DND-41 (cell line): Measurements from ENCODE around the gene COL19A1.

Experiments
- ATAC-seq: fragments of 200-7000 bp; cut with Tn5 transposase; 3 replicates; pipeline ENCODE4 v1.9.1; 2021; ENCODE audit warnings: low read depth; ENCODE audit not compliant: insufficient read depth
- DNase-seq: peaks from one replicate; pipeline ENCODE4 v3.0.0-alpha.2; 2020
- H2AFZ ChIP-seq: 2 replicates; pipeline ENCODE4 v1.6.0; 2012; ENCODE audit warnings: low read depth, low read length
- H3K27ac ChIP-seq: 2 replicates; pipeline ENCODE4 v1.5.1; 2012; ENCODE audit warnings: low read length, inconsistent platforms
- H3K27me3 ChIP-seq: fragments of 200-600 bp; sonication (generic); 2 replicates; pipeline ENCODE4 v1.6.0; 2012; ENCODE audit warnings: low read length, mild to moderate bottlenecking, inconsistent platforms; ENCODE audit not compliant: insufficient read depth, poor library complexity
- H3K36me3 ChIP-seq: 2 replicates; pipeline ENCODE4 v1.5.1; 2012; ENCODE audit warnings: low read length, inconsistent platforms; ENCODE audit not compliant: insufficient read depth
- H3K4me1 ChIP-seq: 2 replicates; pipeline ENCODE4 v1.5.1; 2012; ENCODE audit warnings: mild to moderate bottlenecking, low read length; ENCODE audit not compliant: insufficient read depth
- H3K4me2 ChIP-seq: 2 replicates; pipeline ENCODE4 v1.6.0; 2012; ENCODE audit warnings: mild to moderate bottlenecking, moderate library complexity, low read length, inconsistent platforms; ENCODE audit not compliant: insufficient read depth
- H3K4me3 ChIP-seq, 2 experiments: fragments of 200-600 bp in 1 of 2; shearing (Covaris generic) in 1 of 2; 2 replicates each; pipeline ENCODE4 v1.5.1; 2012 to 2016; ENCODE audit warnings: inconsistent platforms in 2 of 2, low read length in 2 of 2, mild to moderate bottlenecking in 2 of 2, low read depth in 1 of 2, moderate library complexity in 1 of 2
- H3K79me2 ChIP-seq: 2 replicates; pipeline ENCODE4 v1.6.0; 2012; ENCODE audit warnings: low read length, inconsistent platforms; ENCODE audit not compliant: insufficient read depth
- H3K9ac ChIP-seq: 2 replicates; pipeline ENCODE4 v1.6.0; 2012; ENCODE audit warnings: low read depth, mild to moderate bottlenecking, inconsistent platforms, low read length, moderate library complexity
- H3K9me3 ChIP-seq: 2 replicates; pipeline ENCODE4 v1.5.1; 2012; ENCODE audit warnings: low read length, moderate library complexity, mild to moderate bottlenecking, inconsistent platforms; ENCODE audit not compliant: insufficient read depth, severe bottlenecking
- H4K20me1 ChIP-seq: 2 replicates; pipeline ENCODE4 v1.6.0; 2012; ENCODE audit warnings: low read length; ENCODE audit not compliant: insufficient read depth
- CTCF ChIP-seq: IDR thresholded peaks from 2 replicates; pipeline ENCODE4 v1.5.1; 2012; ENCODE audit warnings: borderline replicate concordance, low read length, moderate library complexity, mild to moderate bottlenecking; ENCODE audit not compliant: poor library complexity, severe bottlenecking; ENCODE audit errors: extremely low read depth
- EZH2 ChIP-seq: IDR thresholded peaks from 3 replicates; pipeline ENCODE4 v1.6.1; 2012; ENCODE audit warnings: borderline replicate concordance, low read depth, mild to moderate bottlenecking, moderate library complexity, low read length, inconsistent platforms; ENCODE audit not compliant: severe bottlenecking

Gene COL19A1

DNA sequence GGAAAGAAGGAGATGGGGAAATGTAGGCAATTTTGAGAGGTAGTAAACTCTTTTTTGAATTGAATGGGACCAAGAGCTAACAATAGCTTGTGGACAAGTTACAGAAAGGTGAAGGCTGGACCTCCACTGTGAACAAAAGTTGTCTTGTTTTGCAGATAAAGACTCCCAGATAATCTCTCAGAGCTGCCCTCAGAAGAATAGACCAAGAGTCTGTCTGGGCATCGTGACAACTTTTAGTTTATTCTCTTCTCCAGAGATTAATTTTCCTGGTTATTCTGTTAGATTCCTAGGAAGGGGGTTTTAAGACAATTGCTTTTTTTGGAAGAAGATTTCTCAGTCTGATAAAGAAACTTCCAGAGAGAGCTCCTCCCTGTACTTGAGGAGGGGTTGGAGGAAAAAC, 161.9 kb downstream of the COL19A1 start:
- no peak overlapping the region for H3K27ac ChIP-seq
- H3K27me3 ChIP-seq: no peaks in the 10 kb centered on the region
- TF ChIP-seq EZH2: no peak
- no peak for TF ChIP-seq CTCF
- no peak overlapping the region for H3K4me2 ChIP-seq
- H2AFZ ChIP-seq: no peak overlapping the region
- no peaks in the 10 kb centered on the region for H3K9me3 ChIP-seq
- no peaks in the 10 kb centered on the region for H3K36me3 ChIP-seq
- no peaks in the 10 kb centered on the region for H3K79me2 ChIP-seq
- DNase-seq (no peak), ATAC-seq (no peak)
- no peaks in the 10 kb centered on the region for H3K4me1 ChIP-seq
- H3K4me3 ChIP-seq: no peak overlapping the region
- H3K9ac ChIP-seq: no peak overlapping the region
- no peaks in the 10 kb centered on the region for H4K20me1 ChIP-seq

GRCh38 chr6:70028926-70029325, 162.6 kb downstream of the COL19A1 start:
- Histone ChIP-seq H3K4me2 (no peak overlapping the region), H3K36me3 (no peaks in the 10 kb centered on the region), H3K4me3 (no peak overlapping the region), H4K20me1 (no peaks in the 10 kb centered on the region), H3K4me1 (no peaks in the 10 kb centered on the region), H2AFZ (no peak overlapping the region), H3K9me3 (no peaks in the 10 kb centered on the region), H3K79me2 (no peaks in the 10 kb centered on the region), H3K27ac (no peak overlapping the region), H3K27me3 (no peaks in the 10 kb centered on the region), H3K9ac (no peak overlapping the region)
- DNase-seq: no peak
- ATAC-seq: no peak
- TF ChIP-seq EZH2 (no peak), CTCF (no peak)

DNA sequence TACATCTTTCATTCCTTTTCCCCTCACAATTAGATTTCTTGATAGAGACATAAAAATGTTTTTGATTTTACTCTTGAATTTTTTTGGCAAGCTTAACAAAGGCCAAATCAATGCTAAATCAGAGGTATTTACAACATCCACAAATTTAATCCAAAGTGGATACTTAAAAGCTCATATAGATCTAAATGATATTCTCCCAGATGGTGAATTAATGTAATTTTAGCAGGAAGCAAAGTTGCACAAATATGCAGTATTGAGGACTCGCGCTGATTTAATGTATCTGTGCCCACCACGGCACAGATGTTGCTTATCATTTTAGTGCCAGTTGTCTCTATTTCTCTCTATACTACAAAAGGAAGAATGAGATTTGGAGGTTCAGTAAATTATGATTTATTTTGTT, 167.4 kb downstream of the COL19A1 start:
- no peaks in the 10 kb centered on the region for H3K79me2 ChIP-seq
- no peaks in the 10 kb centered on the region for H3K4me1 ChIP-seq
- no peaks in the 10 kb centered on the region for H3K9me3 ChIP-seq
- no peak overlapping the region for H3K27ac ChIP-seq
- H4K20me1 ChIP-seq: no peaks in the 10 kb centered on the region
- H3K4me3 ChIP-seq: no peak overlapping the region
- H3K9ac ChIP-seq: no peak overlapping the region
- ATAC-seq (no peak), DNase-seq (no peak)
- H3K36me3 ChIP-seq: no peaks in the 10 kb centered on the region
- TF ChIP-seq EZH2 (no peak), CTCF (no peak)
- no peak overlapping the region for H3K4me2 ChIP-seq
- no peak overlapping the region for H2AFZ ChIP-seq
- H3K27me3 ChIP-seq: no peaks in the 10 kb centered on the region

GRCh38 chr6:70037445-70037844, 171.1 kb downstream of the COL19A1 start:
- Histone ChIP-seq H4K20me1 (no peaks in the 10 kb centered on the region), H3K36me3 (no peaks in the 10 kb centered on the region), H3K4me3 (no peak overlapping the region), H3K27me3 (no peaks in the 10 kb centered on the region), H3K9me3 (no peaks in the 10 kb centered on the region), H2AFZ (no peak overlapping the region), H3K9ac (no peak overlapping the region), H3K79me2 (no peaks in the 10 kb centered on the region), H3K27ac (no peak overlapping the region), H3K4me2 (no peak overlapping the region), H3K4me1 (no peaks in the 10 kb centered on the region)
- TF ChIP-seq CTCF: no peak
- no peak for TF ChIP-seq EZH2
- no peak for DNase-seq
- no peak for ATAC-seq
